Activated B cell treated with CpG ODN at 0.5 μM for 24 hours (primary cell): Measurements from ENCODE around the gene MST1. TPM values are rescaled to one million over a fixed set of nuclear protein-coding genes. Genes with fewer than 3 reads are reported as not detected.

Source experiments
- ATAC-seq: fragments of 200-7000 bp; cut with Tn5 transposase; one replicate; pipeline ENCODE4 v1.10.0; 2021; ENCODE audit warnings: low read depth, mild to moderate bottlenecking, moderate library complexity
- CTCF ChIA-PET: fragments of 350-600 bp; sonication (Branson Sonifier 250); formaldehyde crosslinking; loops from one replicate; lab custom pipeline; 2021; ENCODE audit warnings: antibody characterized with exemption; lab: Charles Lee
- POLR2A ChIA-PET: fragments of 350-600 bp; sonication (Branson Sonifier 250); formaldehyde crosslinking; loops from one replicate; lab custom pipeline; 2021; ENCODE audit warnings: antibody characterized with exemption; lab: Charles Lee
- DNase-seq: peaks from one replicate; pipeline ENCODE4 v3.0.0; 2022
- H3K27ac Mint-ChIP-seq: one replicate; pipeline ENCODE4 v1.8.0; 2020; ENCODE audit warnings: mixed read lengths
- H3K27me3 Mint-ChIP-seq: one replicate; pipeline ENCODE4 v1.8.0; 2021; ENCODE audit warnings: mixed read lengths
- H3K36me3 Mint-ChIP-seq: one replicate; pipeline ENCODE4 v1.8.0; 2021; ENCODE audit warnings: low read depth, mixed read lengths
- H3K4me1 Mint-ChIP-seq: one replicate; pipeline ENCODE4 v1.8.0; 2021; ENCODE audit warnings: mixed read lengths
- H3K4me3 Mint-ChIP-seq: one replicate; pipeline ENCODE4 v1.8.0; 2020; ENCODE audit warnings: mild to moderate bottlenecking, mixed read lengths
- H3K9me3 Mint-ChIP-seq: one replicate; pipeline ENCODE4 v1.8.0; 2020; ENCODE audit warnings: mixed read lengths
- CTCF ChIP-seq: fragments of 200-600 bp; IDR thresholded peaks from one replicate; pipeline ENCODE4 v1.8.0; 2022; ENCODE audit warnings: antibody characterized with exemption, mild to moderate bottlenecking
- intact Hi-C: fragments of 100-400 bp; cut with micrococcal nuclease; formaldehyde crosslinking; loops from one replicate; pipeline ENCODE4 v1.15.1; 2024
- total RNA-seq: library from RNA; stranded (reverse); gene quantifications from 2 replicates; pipeline ENCODE4 v1.2.3, GENCODE V29; 2022

MST1 gene
- total RNA-seq, 1 donor from 2014 or later, result 8.0 TPM

DNA sequence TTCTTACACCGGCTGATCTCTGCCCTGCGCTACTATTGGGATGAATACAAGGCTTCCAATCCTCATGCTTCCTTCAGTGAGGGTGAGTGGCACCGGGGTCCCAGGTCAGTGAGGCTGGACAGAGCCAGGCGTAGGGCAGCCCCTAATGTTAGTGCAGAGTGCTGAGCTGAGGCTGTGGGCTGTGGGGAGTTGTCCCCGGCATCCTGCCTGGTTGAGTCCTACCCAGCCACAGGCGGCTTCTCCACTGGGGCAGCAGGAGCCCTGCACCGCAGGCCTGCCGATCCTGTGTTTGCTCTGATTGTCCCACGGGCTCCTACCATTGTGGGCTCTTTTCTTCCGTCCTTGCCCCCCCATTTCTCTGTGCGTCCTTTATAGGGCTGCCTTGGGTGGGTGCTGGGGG, 13.4 kb upstream of the MST1 start:
- intact Hi-C loops, result loop anchor here (1.0 kb wide), 3 partner anchors 100 to 524 kb away; no protein-coding TSS in a partner anchor
- Mint-ChIP-seq H3K27me3 (no peaks in the 10 kb centered on the region), H3K27ac (no peak overlapping the region), H3K4me1 (peaks cover 2% of the 10 kb centered on the region), H3K36me3 (peaks cover 52% of the 10 kb centered on the region), H3K4me3 (no peak overlapping the region), H3K9me3 (no peaks in the 10 kb centered on the region)
- no peak for ATAC-seq
- no peak for TF ChIP-seq CTCF
- DNase-seq, result no peak
- ChIA-PET CTCF (interaction anchor here (1.5 kb wide), 1 partner anchor 133 kb away, joined by 4 read pairs; no protein-coding TSS in a partner anchor), POLR2A (interaction anchor here (1.5 kb wide), 1 partner anchor 137 kb away, joined by 7 read pairs; no protein-coding TSS in a partner anchor)

DNA sequence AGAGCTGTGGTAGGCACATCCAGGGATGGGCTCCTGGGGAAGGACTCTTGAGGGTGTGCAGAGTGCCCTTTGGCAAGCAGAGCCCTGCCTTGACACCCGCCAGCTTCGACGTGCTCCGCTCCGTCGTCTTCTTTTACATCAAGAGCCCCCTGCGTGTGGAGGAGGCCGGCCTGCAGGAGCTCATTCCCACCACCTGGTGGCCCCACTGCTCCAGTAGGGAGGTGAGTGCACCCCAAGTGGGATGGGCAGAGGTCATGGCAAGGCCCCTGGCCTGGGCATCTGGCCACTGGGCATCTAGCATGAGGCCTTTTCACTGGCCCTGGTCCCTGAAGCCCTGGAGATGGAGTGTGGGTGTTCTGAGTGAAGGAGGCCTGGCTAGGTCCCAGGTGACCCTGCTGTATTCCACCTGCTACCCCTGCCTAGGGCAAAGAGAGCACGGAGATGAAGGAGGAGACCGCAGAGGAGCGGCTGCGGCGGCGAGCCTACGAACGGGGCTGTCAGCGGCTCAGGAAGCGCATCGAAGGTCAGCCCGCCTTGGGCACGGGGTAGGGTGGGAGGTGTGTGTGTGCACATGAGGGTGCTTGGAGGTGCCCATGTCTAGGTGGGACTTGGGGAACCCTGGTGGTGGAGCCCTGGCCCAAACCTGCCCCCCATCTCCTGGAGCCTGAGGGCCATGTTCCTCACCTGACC, 12.3 kb upstream of the MST1 start:
- no peak for TF ChIP-seq CTCF
- no peak overlapping the region for H3K4me3 Mint-ChIP-seq
- H3K27me3 Mint-ChIP-seq, result no peaks in the 10 kb centered on the region
- no peak overlapping the region for H3K27ac Mint-ChIP-seq
- no peaks in the 10 kb centered on the region for H3K4me1 Mint-ChIP-seq
- H3K9me3 Mint-ChIP-seq, result no peaks in the 10 kb centered on the region
- CTCF ChIA-PET, result interaction anchor here (0.5 to 1.3 kb wide), 4 partner anchors 102 to 1252 kb away, joined by 3 to 5 read pairs (median 3); partner anchors contain the start of gene INKA1
- intact Hi-C loops, result no loop called here
- DNase-seq (no peak), ATAC-seq (no peak)
- POLR2A ChIA-PET, result interaction anchor here (0.6 to 1.5 kb wide), 2 partner anchors 124 to 162 kb away, joined by 3 read pairs; no protein-coding TSS in a partner anchor
- peaks cover 50% of the 10 kb centered on the region for H3K36me3 Mint-ChIP-seq

DNA sequence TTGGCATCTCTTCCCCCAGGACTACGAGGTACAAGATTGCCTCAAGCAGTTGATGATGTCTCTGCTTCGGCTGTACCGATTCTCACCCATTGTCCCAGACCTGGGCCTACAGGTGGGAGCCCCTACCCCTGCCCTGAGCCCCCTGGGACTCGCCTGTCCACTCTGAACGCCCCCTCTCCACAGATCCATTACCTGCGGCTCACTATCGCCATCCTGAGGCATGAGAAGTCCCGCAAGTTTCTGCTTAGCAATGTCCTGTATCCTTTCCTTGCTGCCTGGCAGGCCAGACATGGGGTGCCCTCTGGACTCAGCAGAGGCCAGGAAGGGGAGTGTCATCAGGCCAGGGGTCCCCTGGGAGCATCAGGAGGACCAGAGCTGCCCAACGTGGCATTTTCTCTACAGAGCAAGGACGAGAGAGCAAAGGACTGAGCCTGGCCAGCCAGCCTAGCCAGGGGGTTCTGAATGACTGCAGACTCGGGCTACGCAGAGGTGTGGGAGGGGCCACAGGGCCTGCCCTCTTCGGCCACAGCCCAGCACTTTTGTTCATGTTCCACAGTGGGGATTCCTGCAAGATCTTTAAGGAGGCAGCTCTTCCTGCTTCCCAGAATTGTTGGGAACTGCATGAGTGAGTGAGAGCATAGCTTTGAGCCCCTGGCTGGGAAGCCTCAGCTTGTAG, 11.3 kb upstream of the MST1 start:
- H3K27ac Mint-ChIP-seq, result no peak overlapping the region
- no peak for TF ChIP-seq CTCF
- CTCF ChIA-PET, result interaction anchor here (0.6 to 1.3 kb wide), 3 partner anchors 102 to 494 kb away, joined by 3 to 5 read pairs (median 3); partner anchors contain the start of gene INKA1
- H3K4me3 Mint-ChIP-seq, result no peak overlapping the region
- POLR2A ChIA-PET, result interaction anchor here (0.6 to 1.5 kb wide), 2 partner anchors 125 to 161 kb away, joined by 3 read pairs; no protein-coding TSS in a partner anchor
- peaks cover 48% of the 10 kb centered on the region for H3K36me3 Mint-ChIP-seq
- no peak for DNase-seq
- no peaks in the 10 kb centered on the region for H3K4me1 Mint-ChIP-seq
- intact Hi-C loops, result no loop called here
- no peaks in the 10 kb centered on the region for H3K27me3 Mint-ChIP-seq
- ATAC-seq, result no peak
- no peaks in the 10 kb centered on the region for H3K9me3 Mint-ChIP-seq

- H3K27ac Mint-ChIP-seq, result no peak overlapping the region
- TF ChIP-seq CTCF, result no peak
- CTCF ChIA-PET, result no interaction called here
- no peak overlapping the region for H3K4me3 Mint-ChIP-seq
- no peak for ATAC-seq
- no peak for DNase-seq
- H3K9me3 Mint-ChIP-seq, result no peaks in the 10 kb centered on the region
- POLR2A ChIA-PET, result no interaction called here
- intact Hi-C loops, result no loop called here
- no peaks in the 10 kb centered on the region for H3K4me1 Mint-ChIP-seq
- no peaks in the 10 kb centered on the region for H3K27me3 Mint-ChIP-seq
- H3K36me3 Mint-ChIP-seq, result peaks cover 46% of the 10 kb centered on the region
These were observed 10.7 kb upstream of the MST1 start for GRCh38 chr3:49700014-49700413.
